ENCODE results near the gene PATE1. TPM values are rescaled to one million over a fixed set of nuclear protein-coding genes. Genes with fewer than 3 reads are reported as not detected.

The PATE1 gene, protein sequence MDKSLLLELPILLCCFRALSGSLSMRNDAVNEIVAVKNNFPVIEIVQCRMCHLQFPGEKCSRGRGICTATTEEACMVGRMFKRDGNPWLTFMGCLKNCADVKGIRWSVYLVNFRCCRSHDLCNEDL
- total RNA-seq (2014; rRNA removed; shearing (Covaris generic)) (0.33 TPM in 1 of 2 replicates, not detected in the other), total RNA-seq (2022) (not detected in 2 replicates), Bru-seq, nascent RNA (not detected), BruChase-seq, experiment 1, labeled RNA remaining after a 6-hour chase (not detected), BruChase-seq, experiment 2, labeled RNA remaining after a 2-hour chase (not detected)
- long read RNA-seq, result 0 reads

DNA sequence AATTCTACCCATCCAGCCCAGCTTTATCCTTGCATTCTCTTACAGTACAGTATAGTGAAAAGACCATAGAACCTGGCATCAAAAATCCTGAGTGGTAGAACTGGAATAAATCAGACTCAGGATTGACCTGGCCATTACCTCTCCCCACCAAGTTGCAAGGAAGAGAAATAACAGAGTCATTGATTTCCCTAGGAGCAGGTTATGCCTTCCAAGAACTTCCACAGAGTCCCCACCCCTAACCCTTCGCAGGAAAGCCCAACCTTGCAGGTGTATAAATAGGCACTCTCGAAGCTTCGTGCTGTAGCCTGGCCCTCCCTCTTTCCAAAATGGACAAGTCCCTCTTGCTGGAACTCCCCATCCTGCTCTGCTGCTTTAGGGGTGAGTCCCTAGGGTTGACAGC, at the start of gene PATE1:
Gene PATE1, plus strand, starts transcription at position 301 of the 400 bp plus-strand sequence. Its CDS starts 26 bp downstream, at position 327.
- BruUV-seq (replicated peaks), result no TSS peak
- no peak within 1 kb of the TSS for H2AFZ ChIP-seq (ENCODE audit: low read length)
- no peaks in the 10 kb centered on the region for H3K36me3 ChIP-seq (ENCODE audit: insufficient read depth, low read length)
- H3K27ac ChIP-seq (ENCODE audit: low read depth, low read length, poor library complexity, severe bottlenecking), result no peak within 1 kb of the TSS
- no peak within 1 kb of the TSS for H3K4me2 ChIP-seq (ENCODE audit: low read length)
- no peaks in the 10 kb centered on the region for H3K4me1 ChIP-seq (ENCODE audit: insufficient read depth, low read length, poor library complexity, severe bottlenecking)
- DNase-seq (ENCODE audit: low spot score), result no peak
- no peaks in the 10 kb centered on the region for H3K9me3 ChIP-seq (ENCODE audit: low read length)
- no peaks in the 10 kb centered on the region for H3K79me2 ChIP-seq (ENCODE audit: insufficient read depth, low read depth, low read length)
- CTCF ChIA-PET (ENCODE audit: unreplicated experiment), result no interaction called here
- H3K4me3 ChIP-seq (ENCODE audit: low read depth, low read length, poor library complexity, severe bottlenecking), result no peak within 1 kb of the TSS
- intact Hi-C loops (cut with micrococcal nuclease; ENCODE audit: unreplicated experiment), result no loop called here
- POLR2A ChIA-PET, result no interaction called here
- H4K20me1 ChIP-seq (ENCODE audit: insufficient read depth, low read length), result no peaks in the 10 kb centered on the region
- no peak for TF ChIP-seq EZH2phosphoT487 (IDR thresholded peaks at IDR 0.05; ENCODE audit: borderline replicate concordance, low read depth, low read length)
- TF ChIP-seq, protein P1, sequence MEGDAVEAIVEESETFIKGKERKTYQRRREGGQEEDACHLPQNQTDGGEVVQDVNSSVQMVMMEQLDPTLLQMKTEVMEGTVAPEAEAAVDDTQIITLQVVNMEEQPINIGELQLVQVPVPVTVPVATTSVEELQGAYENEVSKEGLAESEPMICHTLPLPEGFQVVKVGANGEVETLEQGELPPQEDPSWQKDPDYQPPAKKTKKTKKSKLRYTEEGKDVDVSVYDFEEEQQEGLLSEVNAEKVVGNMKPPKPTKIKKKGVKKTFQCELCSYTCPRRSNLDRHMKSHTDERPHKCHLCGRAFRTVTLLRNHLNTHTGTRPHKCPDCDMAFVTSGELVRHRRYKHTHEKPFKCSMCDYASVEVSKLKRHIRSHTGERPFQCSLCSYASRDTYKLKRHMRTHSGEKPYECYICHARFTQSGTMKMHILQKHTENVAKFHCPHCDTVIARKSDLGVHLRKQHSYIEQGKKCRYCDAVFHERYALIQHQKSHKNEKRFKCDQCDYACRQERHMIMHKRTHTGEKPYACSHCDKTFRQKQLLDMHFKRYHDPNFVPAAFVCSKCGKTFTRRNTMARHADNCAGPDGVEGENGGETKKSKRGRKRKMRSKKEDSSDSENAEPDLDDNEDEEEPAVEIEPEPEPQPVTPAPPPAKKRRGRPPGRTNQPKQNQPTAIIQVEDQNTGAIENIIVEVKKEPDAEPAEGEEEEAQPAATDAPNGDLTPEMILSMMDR (conservative IDR thresholded peaks at IDR 0.05; ENCODE audit: low read length), result no peak
- no peaks in the 10 kb centered on the region for H3K9me2 ChIP-seq (ENCODE audit: insufficient read depth, low read length)

DNA sequence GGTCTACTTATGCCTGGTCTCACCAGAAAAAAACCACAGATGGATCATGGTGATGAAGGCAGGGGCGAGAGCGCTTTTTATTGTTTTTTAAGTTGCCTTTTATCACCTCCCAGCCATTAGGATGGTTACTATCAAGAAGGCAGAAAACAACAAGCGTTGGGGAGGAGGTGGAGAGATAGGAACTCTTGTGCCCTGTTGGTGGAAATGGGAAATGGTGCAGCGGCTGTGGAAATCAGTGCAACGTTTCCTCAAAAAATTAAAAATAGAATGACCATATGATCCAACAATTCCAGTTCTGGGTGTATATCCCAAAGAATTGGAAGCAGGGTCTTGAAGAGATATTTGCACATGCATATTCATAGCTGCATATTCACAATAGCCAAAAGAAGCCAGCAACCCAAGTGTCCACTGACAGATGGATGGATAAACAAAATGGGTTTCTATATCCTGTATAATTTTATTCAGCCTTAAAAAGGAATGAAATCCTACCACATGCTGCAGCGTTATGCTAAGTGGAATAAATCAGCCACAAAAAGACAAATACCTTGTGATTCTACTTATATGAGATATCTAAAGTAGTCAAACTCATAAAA, 45.0 kb upstream of the PATE1 start:
- TF ChIP-seq, protein P1 (conservative IDR thresholded peaks at IDR 0.05; ENCODE audit: low read length), result no peak
- TF ChIP-seq EZH2phosphoT487 (IDR thresholded peaks at IDR 0.05; ENCODE audit: borderline replicate concordance, low read depth, low read length), result no peak
- Histone ChIP-seq H3K9me3 (ENCODE audit: low read length) (no peaks in the 10 kb centered on the region), H3K27ac (ENCODE audit: low read depth, low read length, poor library complexity, severe bottlenecking) (no peak overlapping the region), H3K79me2 (ENCODE audit: insufficient read depth, low read depth, low read length) (no peaks in the 10 kb centered on the region), H3K4me1 (ENCODE audit: insufficient read depth, low read length, poor library complexity, severe bottlenecking) (no peaks in the 10 kb centered on the region), H3K4me2 (ENCODE audit: low read length) (no peak overlapping the region), H2AFZ (ENCODE audit: low read length) (no peak overlapping the region), H3K36me3 (ENCODE audit: insufficient read depth, low read length) (no peaks in the 10 kb centered on the region), H3K4me3 (ENCODE audit: low read depth, low read length, poor library complexity, severe bottlenecking) (no peak overlapping the region), H3K9me2 (ENCODE audit: insufficient read depth, low read length) (no peaks in the 10 kb centered on the region), H4K20me1 (ENCODE audit: insufficient read depth, low read length) (no peaks in the 10 kb centered on the region)
- ChIA-PET POLR2A (interaction anchor here (1.3 kb wide), 1 partner anchor 75 kb away, joined by 7 read pairs; no protein-coding TSS in a partner anchor), CTCF (ENCODE audit: unreplicated experiment) (no interaction called here)
- BruUV-seq (replicated peaks), result no TSS peak
- intact Hi-C loops (cut with micrococcal nuclease; ENCODE audit: unreplicated experiment), result no loop called here
- no peak for DNase-seq (ENCODE audit: low spot score)

Data from OCI-LY7 (cell line).